ENCODE data around the gene SH3BP5L.
"Not testable (repeated sequence)": the region's sequence is repeated elsewhere in the genome, so short reads cannot be mapped to it uniquely, and the experiment has no call there.

The SH3BP5L gene

DNA sequence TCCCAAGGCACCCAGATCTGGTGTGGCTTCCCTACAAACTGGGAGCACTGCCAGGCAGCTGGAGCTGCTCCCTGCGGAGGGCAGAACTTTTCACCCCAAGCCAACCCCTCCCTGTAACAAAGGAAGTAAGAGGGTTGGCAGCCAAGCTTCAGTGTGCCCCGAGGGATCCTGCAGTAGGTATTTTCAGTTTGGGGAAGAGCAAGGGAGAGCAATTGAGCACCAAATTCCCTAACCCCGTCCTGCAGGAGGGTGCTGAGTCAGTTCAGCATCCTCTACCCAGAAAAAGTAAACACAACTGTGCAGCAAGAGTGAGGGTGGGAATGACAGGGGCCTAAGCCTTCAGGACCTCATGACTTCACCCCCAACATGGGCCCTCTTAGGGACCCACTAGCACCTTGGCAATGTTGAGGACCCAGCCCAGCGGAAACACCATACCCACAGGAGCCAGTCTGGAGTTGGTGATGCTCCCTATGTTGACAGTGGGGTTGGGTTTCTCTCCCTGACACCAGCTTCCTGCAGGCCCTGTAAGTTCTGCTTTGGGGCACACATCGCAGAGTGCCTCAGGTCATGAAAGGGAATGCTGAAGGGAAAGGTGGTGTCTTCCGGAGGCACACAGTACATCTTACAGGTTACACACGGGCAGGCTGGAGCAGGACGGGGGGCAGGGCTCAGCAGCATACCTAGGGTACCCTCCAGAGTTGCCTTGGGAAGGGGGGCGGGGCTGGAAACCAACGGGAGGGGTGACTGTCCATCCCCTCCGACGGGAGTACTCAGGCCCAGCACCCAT is 14.8 kb downstream of the SH3BP5L start:
- Mint-ChIP-seq H3K4me3 (no peak overlapping the region), H3K4me1 (peaks cover 16% of the 10 kb centered on the region), H3K36me3 (peaks cover 49% of the 10 kb centered on the region), H3K9me3 (no peaks in the 10 kb centered on the region), H3K27ac (peak overlapping the region; percentile 6)
- DNase-seq (ENCODE audit: low spot score in 2 of 2) (no peak), ATAC-seq (no peak)

DNA sequence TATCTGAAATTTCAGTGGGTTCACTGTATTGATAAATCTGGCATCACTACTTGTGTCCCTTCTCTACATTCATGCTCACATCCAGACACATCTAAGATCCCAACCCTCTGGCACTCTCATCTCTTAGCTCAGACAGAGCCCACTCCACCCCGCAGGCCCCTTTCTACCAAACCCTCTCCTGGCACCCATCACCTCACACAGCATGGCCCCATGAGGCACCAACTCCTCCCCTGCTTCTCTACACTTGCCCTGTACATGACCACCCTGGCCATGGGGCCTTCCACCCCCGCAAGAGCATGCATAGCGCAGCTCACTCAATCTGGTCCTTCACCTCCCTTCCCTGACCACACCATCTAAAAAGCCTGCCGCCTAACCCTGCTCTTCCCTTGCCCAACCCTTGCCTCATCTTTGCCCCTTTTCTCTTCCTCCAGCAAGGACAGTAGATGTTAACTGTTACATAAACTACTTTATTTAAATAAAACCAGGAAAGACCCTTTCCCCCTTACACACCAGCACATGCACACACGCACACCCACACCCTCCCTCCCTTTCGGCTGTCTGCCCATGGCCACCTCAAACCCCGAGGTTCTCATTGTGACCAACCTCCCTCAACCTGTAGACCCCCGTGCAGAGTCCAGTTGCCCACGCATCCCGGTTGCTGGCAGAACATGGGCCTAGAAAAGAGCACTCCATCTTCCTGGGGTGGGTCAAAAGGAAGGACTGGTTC is 15.6 kb downstream of the SH3BP5L start:
- Mint-ChIP-seq H3K4me1 (peaks cover 20% of the 10 kb centered on the region), H3K9me3 (no peaks in the 10 kb centered on the region), H3K27ac (peak overlapping the region; percentile 6), H3K4me3 (no peak overlapping the region), H3K36me3 (peaks cover 41% of the 10 kb centered on the region)
- DNase-seq (ENCODE audit: low spot score in 2 of 2) (no peak), ATAC-seq (no peak)

DNA sequence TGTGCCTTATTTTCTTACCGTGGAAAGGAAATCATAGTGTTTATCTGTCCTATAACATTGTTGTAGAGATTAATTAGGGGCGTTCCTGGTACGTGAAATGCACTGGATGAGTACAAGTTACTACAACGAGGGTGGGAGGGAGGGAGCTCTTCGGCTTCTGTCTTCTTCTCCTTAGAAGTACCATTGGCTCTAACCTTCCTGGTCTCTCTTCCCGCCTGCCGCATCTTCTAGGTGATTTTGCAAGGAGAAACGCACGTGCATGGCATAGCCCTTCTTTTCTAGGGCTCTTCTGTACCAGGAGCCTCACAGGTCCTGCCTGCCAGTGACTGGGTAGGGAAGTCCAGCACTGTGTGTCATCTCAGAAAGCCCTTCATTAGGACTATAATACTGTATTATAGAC is 16.8 kb downstream of the SH3BP5L start:
- ATAC-seq (no peak), DNase-seq (ENCODE audit: low spot score in 2 of 2) (no peak)
- Mint-ChIP-seq H3K4me1 (peaks cover 23% of the 10 kb centered on the region), H3K27ac (no peak overlapping the region), H3K36me3 (peaks cover 28% of the 10 kb centered on the region), H3K4me3 (no peak overlapping the region), H3K9me3 (no peaks in the 10 kb centered on the region)

DNA sequence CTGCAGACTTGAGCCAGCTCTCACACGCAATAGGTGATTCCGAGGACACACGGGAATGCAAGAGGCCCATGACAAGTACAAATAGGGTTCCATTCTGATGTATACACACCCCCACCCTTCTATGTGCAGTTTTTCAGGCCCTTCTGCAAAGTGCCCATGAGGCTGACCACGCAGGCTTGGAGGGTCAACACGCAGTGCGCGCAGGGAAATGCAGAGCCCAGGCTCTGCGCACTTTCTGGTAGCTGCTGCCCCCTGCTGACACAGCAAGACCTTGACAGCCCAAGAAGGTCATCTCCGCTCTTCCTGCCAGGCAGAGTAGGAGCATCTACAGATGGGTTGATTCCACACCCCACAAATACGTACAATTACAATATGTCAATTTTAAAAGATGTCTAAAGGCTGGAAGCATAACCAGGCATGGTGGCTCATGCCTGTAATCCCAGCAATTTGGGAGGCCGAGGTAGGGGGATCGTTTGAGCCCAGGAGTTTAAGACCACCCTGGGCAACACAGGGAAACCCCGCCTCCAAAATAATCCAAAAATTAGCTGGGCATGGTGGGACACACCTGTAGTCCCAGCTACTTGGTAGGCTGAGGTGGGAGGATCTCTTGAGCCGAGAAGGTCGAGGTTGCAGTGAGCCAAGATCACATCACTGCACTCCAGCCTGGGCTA is 18.5 kb downstream of the SH3BP5L start:
- peaks cover 12% of the 10 kb centered on the region for H3K36me3 Mint-ChIP-seq
- peak; percentile 27 to 73 for DNase-seq (ENCODE audit: low spot score in 2 of 2)
- H3K4me1 Mint-ChIP-seq, result peaks cover 23% of the 10 kb centered on the region
- H3K9me3 Mint-ChIP-seq, result no peaks in the 10 kb centered on the region
- H3K27ac Mint-ChIP-seq, result no peak overlapping the region
- peak; percentile 80 for ATAC-seq
- H3K4me3 Mint-ChIP-seq, result no peak overlapping the region

DNA sequence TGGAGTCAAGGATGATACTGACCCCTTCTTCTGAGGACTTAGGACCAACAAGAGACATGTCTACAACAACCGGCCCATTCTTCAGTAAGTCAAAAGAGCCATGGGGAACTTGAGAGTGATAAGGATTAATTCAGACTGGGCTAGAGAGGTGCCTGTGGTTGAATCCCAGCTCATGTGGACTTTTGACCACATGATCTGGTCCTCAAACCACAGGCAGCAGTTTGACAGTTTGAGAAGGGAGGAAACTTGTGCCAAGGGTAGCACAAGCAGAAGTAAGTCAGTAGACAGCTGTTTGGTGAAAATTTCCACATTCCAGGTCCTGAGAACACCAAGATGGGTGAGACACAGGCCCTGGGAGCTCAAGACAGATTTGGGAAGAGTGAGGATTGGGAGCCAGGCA is 19.8 kb downstream of the SH3BP5L start:
- no peak for DNase-seq (ENCODE audit: low spot score in 2 of 2)
- Mint-ChIP-seq H3K4me1 (peaks cover 16% of the 10 kb centered on the region), H3K9me3 (no peaks in the 10 kb centered on the region), H3K4me3 (no peak overlapping the region), H3K27ac (no peak overlapping the region), H3K36me3 (peaks cover 9% of the 10 kb centered on the region)
- ATAC-seq, result no peak

DNA sequence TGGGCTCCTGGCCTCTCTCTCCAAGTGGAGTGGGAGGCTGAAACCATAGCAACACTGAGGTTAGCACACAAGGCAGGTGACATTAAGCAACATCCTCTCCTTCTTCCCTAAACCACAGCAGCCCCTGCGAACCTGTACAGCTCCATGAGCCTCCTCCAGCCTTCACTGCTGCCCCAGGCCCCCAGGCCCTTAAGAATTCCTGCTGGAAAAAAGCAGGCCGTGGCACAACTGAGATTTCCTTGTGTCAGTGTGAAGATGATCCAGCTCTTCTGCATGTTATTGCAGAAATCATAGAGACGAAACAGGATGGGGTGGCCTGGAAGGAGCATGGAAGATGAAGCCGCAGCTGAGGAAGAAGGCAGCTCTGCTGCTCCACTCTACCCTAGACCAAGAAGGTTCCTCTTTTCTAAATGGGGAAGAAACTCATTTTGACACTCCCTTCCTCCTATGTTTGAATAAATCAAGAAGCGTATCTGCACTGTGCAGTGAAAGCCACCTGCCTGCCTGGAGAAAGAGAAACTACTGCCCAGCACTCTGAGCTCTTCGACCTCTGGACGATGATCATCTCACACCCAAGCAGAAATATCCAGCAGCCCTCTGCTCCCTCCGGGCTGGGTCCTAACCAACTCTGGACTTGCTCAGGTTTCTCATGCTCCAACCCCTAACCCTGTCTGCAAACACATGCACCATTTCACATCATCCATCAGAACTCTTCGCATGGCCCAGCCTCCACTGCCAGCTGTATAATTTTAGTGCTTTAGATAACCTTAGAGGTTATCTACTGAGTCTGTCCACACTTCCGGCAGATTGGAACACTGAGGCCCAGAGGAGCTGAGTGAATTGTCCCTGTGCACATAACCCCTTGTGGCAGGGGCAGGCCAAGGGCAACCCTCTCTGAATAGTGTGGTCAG is 20.7 kb downstream of the SH3BP5L start:
- H3K4me1 Mint-ChIP-seq, result peaks cover 12% of the 10 kb centered on the region
- H3K27ac Mint-ChIP-seq, result no peak overlapping the region
- H3K9me3 Mint-ChIP-seq, result no peaks in the 10 kb centered on the region
- ATAC-seq (peak; percentile 36), DNase-seq (ENCODE audit: low spot score in 2 of 2) (no peak)
- H3K36me3 Mint-ChIP-seq, result peaks cover under 1% of the 10 kb centered on the region
- H3K4me3 Mint-ChIP-seq, result no peak overlapping the region

DNA sequence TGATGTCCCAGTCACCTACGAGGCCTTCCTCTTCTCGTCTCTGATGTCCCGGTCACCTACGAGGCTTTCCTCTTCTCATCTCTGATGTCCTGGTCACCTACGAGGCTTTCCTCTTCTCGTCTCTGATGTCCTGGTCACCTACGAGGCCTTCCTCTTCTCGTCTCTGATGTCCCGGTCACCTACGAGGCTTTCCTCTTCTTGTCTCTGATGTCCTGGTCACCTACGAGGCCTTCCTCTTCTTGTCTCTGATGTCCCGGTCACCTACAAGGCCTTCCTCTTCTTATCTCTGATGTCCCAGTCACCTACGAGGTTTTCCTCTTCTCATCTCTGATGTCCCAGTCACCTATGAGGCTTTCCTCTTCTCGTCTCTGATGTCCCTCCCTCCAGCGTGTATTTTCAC is 22.2 kb downstream of the SH3BP5L start:
- not testable (repeated sequence) for ATAC-seq; H3K4me3 Mint-ChIP-seq; H3K9me3 Mint-ChIP-seq; DNase-seq (ENCODE audit: low spot score in 2 of 2); H3K36me3 Mint-ChIP-seq; H3K4me1 Mint-ChIP-seq; H3K27ac Mint-ChIP-seq

DNA sequence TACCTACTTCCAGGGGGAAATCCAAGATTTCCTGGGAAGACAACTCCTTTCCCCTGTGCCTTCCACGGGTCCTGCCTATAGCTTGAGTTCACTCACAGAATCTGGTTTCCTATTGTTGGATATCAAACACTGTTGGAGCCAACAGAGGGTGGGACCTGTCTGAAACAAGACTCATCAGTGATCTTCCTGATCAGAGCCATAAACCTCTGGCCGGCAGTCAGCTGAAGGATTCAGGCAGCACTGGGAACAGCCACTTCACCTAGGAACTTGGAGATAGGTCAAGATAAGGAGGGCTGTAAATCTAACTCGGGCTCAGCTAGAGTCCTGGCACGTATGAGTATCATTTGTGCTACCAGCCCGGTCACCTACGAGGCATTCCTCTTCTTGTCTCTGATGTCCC is 23.3 kb downstream of the SH3BP5L start:
- Mint-ChIP-seq H3K36me3 (no peaks in the 10 kb centered on the region), H3K4me3 (no peak overlapping the region), H3K27ac (no peak overlapping the region), H3K9me3 (no peaks in the 10 kb centered on the region), H3K4me1 (peaks cover 7% of the 10 kb centered on the region)
- ATAC-seq (no peak), DNase-seq (ENCODE audit: low spot score in 2 of 2) (no peak)

DNA sequence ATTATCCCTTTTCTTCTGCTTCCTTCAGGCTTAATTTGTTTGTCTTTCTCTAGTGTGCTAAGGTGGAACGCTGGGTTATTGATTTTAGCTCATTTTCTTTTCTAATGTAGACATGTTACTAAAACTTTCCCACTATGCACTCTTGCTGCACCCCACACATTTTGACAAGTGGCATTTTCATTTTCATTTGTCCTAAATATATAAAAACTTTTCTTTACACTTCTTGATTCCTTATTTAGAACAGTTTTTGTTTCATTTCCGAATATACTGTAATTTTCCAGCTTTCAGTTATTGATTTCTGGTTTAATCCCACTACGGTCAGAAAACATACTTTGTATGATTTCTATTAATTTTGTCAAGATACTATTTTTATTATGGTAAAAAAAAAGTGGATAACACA is 25.3 kb downstream of the SH3BP5L start:
- no peak for ATAC-seq
- no peak overlapping the region for H3K27ac Mint-ChIP-seq
- no peaks in the 10 kb centered on the region for H3K36me3 Mint-ChIP-seq
- peaks cover 6% of the 10 kb centered on the region for H3K4me1 Mint-ChIP-seq
- H3K4me3 Mint-ChIP-seq, result no peak overlapping the region
- H3K9me3 Mint-ChIP-seq, result no peaks in the 10 kb centered on the region
- DNase-seq (ENCODE audit: low spot score in 2 of 2), result no peak

DNA sequence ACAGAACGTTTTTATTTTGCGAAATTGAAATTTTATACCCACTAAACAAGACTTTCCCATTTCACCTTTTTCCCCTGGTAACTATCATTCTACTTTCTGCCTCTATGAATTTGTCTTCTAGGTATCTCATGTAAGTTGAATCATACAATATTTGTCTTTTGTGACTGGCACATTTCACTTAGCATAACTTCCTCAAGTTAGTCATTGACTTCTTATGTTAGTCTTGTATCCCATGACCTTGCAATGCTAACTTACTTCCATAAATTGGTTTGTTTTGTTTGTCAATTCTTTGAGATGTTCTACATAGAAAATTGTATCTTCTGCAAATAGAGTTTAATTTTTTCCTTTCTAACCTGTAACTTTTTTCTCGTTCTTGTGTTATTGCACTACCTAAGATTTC is 26.9 kb downstream of the SH3BP5L start:
- H3K36me3 Mint-ChIP-seq, result no peaks in the 10 kb centered on the region
- ATAC-seq (no peak), DNase-seq (ENCODE audit: low spot score in 2 of 2) (no peak)
- peaks cover 6% of the 10 kb centered on the region for H3K9me3 Mint-ChIP-seq
- H3K27ac Mint-ChIP-seq, result no peak overlapping the region
- H3K4me3 Mint-ChIP-seq, result no peak overlapping the region
- peaks cover 2% of the 10 kb centered on the region for H3K4me1 Mint-ChIP-seq

DNA sequence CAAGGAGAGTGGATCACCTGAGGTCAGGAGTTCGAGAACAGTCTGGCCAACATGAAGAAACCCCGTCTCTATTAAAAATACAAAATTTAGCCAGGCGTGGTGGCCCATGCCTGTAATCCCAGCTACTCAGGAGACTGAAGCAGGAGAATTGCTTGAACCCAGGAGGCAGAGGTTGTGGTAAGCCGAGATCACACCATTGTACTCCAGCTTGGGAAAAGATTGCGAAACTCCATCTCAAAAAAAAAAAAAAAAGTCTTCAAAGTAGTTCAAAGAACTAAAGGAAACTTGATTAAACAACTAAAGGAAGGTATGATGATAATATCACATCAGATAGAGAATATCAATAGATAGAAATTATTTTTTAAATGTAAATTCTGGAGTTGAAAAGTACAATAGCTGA is 31.1 kb downstream of the SH3BP5L start:
- not testable (repeated sequence) for H3K4me1 Mint-ChIP-seq; ATAC-seq; DNase-seq (ENCODE audit: low spot score in 2 of 2); H3K36me3 Mint-ChIP-seq; H3K4me3 Mint-ChIP-seq; H3K27ac Mint-ChIP-seq; H3K9me3 Mint-ChIP-seq

DNA sequence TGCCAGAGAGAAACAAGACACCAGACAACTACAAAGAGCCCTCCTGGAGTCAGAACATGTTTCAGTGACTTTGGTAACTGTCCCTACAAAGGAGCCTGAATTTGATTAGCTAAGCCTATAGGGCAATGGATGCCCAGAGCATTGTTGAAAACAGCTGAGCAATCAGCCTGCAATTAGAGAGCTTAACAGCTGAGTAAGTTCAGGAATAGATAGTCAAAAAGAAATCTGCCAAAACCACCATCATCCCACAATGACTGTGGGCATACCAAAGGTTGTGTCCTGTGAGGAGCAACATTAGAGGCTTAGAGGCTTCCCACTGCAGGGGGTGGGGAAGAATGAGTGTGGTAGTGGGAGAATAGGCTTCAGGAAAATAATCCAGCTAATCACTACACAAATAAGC is 32.1 kb downstream of the SH3BP5L start:
- peaks cover 7% of the 10 kb centered on the region for H3K9me3 Mint-ChIP-seq
- peaks cover 4% of the 10 kb centered on the region for H3K4me1 Mint-ChIP-seq
- peak; percentile 94 for ATAC-seq
- no peaks in the 10 kb centered on the region for H3K36me3 Mint-ChIP-seq
- H3K4me3 Mint-ChIP-seq, result no peak overlapping the region
- no peak overlapping the region for H3K27ac Mint-ChIP-seq
- peak in 1 of 2 donors; percentile 65 for DNase-seq (ENCODE audit: low spot score in 2 of 2)

DNA sequence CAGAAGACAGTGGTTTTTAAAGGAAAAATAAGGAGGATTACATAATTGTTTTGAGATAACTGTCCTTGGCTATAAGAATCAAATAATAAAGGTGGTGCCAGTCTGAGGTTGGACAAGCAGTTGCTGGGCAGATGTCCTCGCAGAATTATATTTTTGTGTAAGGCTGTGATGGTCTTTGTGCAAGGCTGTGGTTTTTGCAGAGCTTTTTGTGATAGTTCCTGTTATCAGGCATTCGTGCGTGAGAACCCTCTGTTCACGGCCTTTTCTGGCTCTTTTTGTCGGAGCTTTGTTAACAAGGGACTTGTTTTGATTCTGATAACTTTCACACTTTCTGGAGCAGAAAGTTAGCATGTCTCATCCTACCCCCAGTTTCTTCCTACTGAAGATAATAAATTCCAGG is 33.4 kb downstream of the SH3BP5L start:
- Mint-ChIP-seq H3K27ac (no peak overlapping the region), H3K36me3 (no peaks in the 10 kb centered on the region), H3K4me1 (peaks cover 4% of the 10 kb centered on the region), H3K9me3 (peaks cover 7% of the 10 kb centered on the region), H3K4me3 (no peak overlapping the region)
- peak in 1 of 2 donors; percentile 25 for DNase-seq (ENCODE audit: low spot score in 2 of 2)
- ATAC-seq, result no peak

DNA sequence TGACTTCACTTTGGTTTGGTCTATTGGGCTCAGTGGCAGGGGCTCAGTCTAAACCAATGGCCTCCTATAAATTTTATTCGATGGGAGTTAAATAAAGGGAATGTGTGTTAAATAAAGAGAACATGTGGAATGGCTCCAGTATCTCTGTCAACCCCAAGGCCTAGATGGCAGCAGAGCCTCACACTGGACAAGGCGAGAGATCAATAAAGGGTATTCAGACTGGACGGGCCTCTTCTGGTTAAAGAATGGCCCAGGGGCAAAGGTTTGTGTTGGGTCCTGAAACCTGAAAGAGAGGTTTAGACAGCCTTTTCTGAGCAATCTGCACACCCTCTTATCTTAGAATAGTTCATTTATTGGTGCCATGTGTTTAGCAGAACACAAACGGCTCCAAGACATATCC is 34.7 kb downstream of the SH3BP5L start:
- no peak overlapping the region for H3K27ac Mint-ChIP-seq
- H3K4me1 Mint-ChIP-seq, result peaks cover 5% of the 10 kb centered on the region
- H3K4me3 Mint-ChIP-seq, result no peak overlapping the region
- DNase-seq (ENCODE audit: low spot score in 2 of 2), result peak in 1 of 2 donors; percentile 25
- no peak for ATAC-seq
- H3K36me3 Mint-ChIP-seq, result no peaks in the 10 kb centered on the region
- peaks cover 7% of the 10 kb centered on the region for H3K9me3 Mint-ChIP-seq

DNA sequence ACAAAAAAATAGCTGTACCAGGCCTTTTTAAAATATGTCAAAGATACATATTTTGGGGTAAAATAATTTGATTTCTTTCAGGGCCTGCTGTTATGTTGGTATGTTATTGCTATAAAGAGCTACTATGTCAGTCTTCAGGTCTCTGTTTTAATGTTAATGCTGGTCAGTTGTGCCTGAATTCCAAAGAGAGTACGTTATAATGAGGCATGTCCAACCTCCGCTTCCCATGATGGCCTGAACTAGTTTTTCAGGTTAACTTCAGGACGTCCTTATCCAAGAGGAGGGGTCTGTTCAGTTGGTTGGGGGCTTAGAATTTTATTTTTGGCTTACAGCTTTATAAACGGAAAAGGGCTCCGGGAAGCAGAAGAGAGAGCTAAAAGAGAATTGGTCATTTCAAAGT is 35.3 kb downstream of the SH3BP5L start:
- H3K9me3 Mint-ChIP-seq, result peaks cover 7% of the 10 kb centered on the region
- peaks cover 8% of the 10 kb centered on the region for H3K4me1 Mint-ChIP-seq
- no peaks in the 10 kb centered on the region for H3K36me3 Mint-ChIP-seq
- H3K27ac Mint-ChIP-seq, result no peak overlapping the region
- H3K4me3 Mint-ChIP-seq, result no peak overlapping the region
- DNase-seq (ENCODE audit: low spot score in 2 of 2) (no peak), ATAC-seq (no peak)
